HUES64 (cell line): ENCODE data around the gene SCN1B.

Experiments used
- H3K27ac ChIP-seq: 2 replicates; pipeline ENCODE4 v1.7.0; 2013; ENCODE audit warnings: low read depth, low read length, inconsistent platforms
- H3K27me3 ChIP-seq: 2 replicates; pipeline ENCODE4 v1.6.1; 2013; ENCODE audit warnings: mild to moderate bottlenecking, low read length; ENCODE audit not compliant: insufficient read depth
- H3K36me3 ChIP-seq: 2 replicates; pipeline ENCODE4 v1.6.1; 2013; ENCODE audit warnings: mild to moderate bottlenecking, low read length; ENCODE audit not compliant: insufficient read depth
- H3K4me1 ChIP-seq: 2 replicates; pipeline ENCODE4 v1.6.1; 2013; ENCODE audit warnings: mild to moderate bottlenecking, low read length, moderate library complexity; ENCODE audit not compliant: insufficient read depth
- H3K4me3 ChIP-seq: 2 replicates; pipeline ENCODE4 v1.5.1; 2013; ENCODE audit warnings: mild to moderate bottlenecking, low read length, moderate library complexity
- H3K9ac ChIP-seq: 2 replicates; pipeline ENCODE4 v1.6.1; 2013; ENCODE audit warnings: mild to moderate bottlenecking, low read depth, low read length
- H3K9me3 ChIP-seq: 2 replicates; pipeline ENCODE4 v1.6.1; 2013; ENCODE audit warnings: low read depth, low read length; ENCODE audit not compliant: insufficient read depth
- WGBS: fragments of 150-250, 120-280 bp; methylation state at CpG from one replicate; pipeline ENCODE4 v1.1.7; 2013; ENCODE audit warnings: missing lambda C conversion rate; 5-methylcytosine and 5-hydroxymethylcytosine counted together

Gene SCN1B

GRCh38 chr19:35040826-35041547 is 10.7 kb downstream of the SCN1B start:
- Histone ChIP-seq H3K4me1 (peaks cover 15% of the 10 kb centered on the region), H3K9me3 (no peaks in the 10 kb centered on the region), H3K4me3 (peak overlapping the region; percentile 57), H3K27ac (peak overlapping the region; percentile 71), H3K9ac (peak overlapping the region; percentile 67), H3K27me3 (no peaks in the 10 kb centered on the region), H3K36me3 (no peaks in the 10 kb centered on the region)
- WGBS, result 30% methylated on average over 35 of the region's 36 CpGs

- Histone ChIP-seq H3K9ac (peak within 1 kb of the TSS; percentile 74), H3K4me3 (peak within 1 kb of the TSS; percentile 58), H3K27me3 (no peaks in the 10 kb centered on the region), H3K9me3 (no peaks in the 10 kb centered on the region), H3K36me3 (no peaks in the 10 kb centered on the region), H3K4me1 (peaks cover 15% of the 10 kb centered on the region), H3K27ac (peak within 1 kb of the TSS; percentile 71)
- WGBS, result 14% methylated on average over 18 of the region's 19 CpGs
Measured at GRCh38 chr19:35041548-35042055, 11.3 kb downstream of the SCN1B start, which contains the start of gene HPN. Gene HPN, plus strand, starts transcription at chr19:35041721. Its CDS starts 786 bp downstream, at chr19:35042507.

GRCh38 chr19:35042056-35042730 is 11.9 kb downstream of the SCN1B start:
- Histone ChIP-seq H3K4me3 (peak overlapping the region; percentile 58), H3K27ac (no peak overlapping the region; the same call in 1 of the 2 replicates)

GRCh38 chr19:35042954-35043604 is 12.8 kb downstream of the SCN1B start:
- Histone ChIP-seq H3K9me3 (no peaks in the 10 kb centered on the region), H3K36me3 (no peaks in the 10 kb centered on the region), H3K27me3 (no peaks in the 10 kb centered on the region), H3K4me3 (no peak overlapping the region), H3K27ac (no peak overlapping the region), H3K9ac (no peak overlapping the region), H3K4me1 (peaks cover 15% of the 10 kb centered on the region)
- 88% methylated on average over 14 of the region's 14 CpGs for WGBS

More at GRCh38 chr19:35042056-35042730, 11.9 kb downstream of the SCN1B start:
- Histone ChIP-seq H3K4me1 (peaks cover 15% of the 10 kb centered on the region), H3K36me3 (no peaks in the 10 kb centered on the region), H3K9me3 (no peaks in the 10 kb centered on the region), H3K27me3 (no peaks in the 10 kb centered on the region), H3K9ac (peak overlapping the region; percentile 74)
- whole genome bisulfite sequencing, result 87% methylated on average over 14 of the region's 14 CpGs

GRCh38 chr19:35043906-35044305 is 13.6 kb downstream of the SCN1B start:
- Histone ChIP-seq H3K27ac (no peak overlapping the region), H3K4me3 (no peak overlapping the region), H3K4me1 (peaks cover 15% of the 10 kb centered on the region), H3K9me3 (no peaks in the 10 kb centered on the region), H3K9ac (no peak overlapping the region), H3K36me3 (no peaks in the 10 kb centered on the region), H3K27me3 (no peaks in the 10 kb centered on the region)
- 89% methylated on average over 14 of the region's 14 CpGs for WGBS

GRCh38 chr19:35044317-35045117 is 14.2 kb downstream of the SCN1B start:
- peaks cover 15% of the 10 kb centered on the region for H3K4me1 ChIP-seq
- no peak overlapping the region for H3K9ac ChIP-seq
- no peak overlapping the region for H3K4me3 ChIP-seq

GRCh38 chr19:35045667-35046300 is 15.5 kb downstream of the SCN1B start:
- peaks cover 8% of the 10 kb centered on the region for H3K4me1 ChIP-seq
- H3K27me3 ChIP-seq, result no peaks in the 10 kb centered on the region
- H3K36me3 ChIP-seq, result peaks cover 4% of the 10 kb centered on the region; the same call in 1 of the 2 replicates
- H3K9ac ChIP-seq, result no peak overlapping the region
- H3K27ac ChIP-seq, result no peak overlapping the region
- WGBS, result 74% methylated on average over 10 of the region's 10 CpGs
- no peak overlapping the region for H3K4me3 ChIP-seq
- H3K9me3 ChIP-seq, result no peaks in the 10 kb centered on the region

More at GRCh38 chr19:35044317-35045117, 14.2 kb downstream of the SCN1B start:
- Histone ChIP-seq H3K27me3 (no peaks in the 10 kb centered on the region), H3K36me3 (no peaks in the 10 kb centered on the region), H3K9me3 (no peaks in the 10 kb centered on the region), H3K27ac (no peak overlapping the region)
- 59% methylated on average over 9 of the region's 9 CpGs for WGBS

- H3K9ac ChIP-seq, result no peak overlapping the region
- H3K9me3 ChIP-seq, result no peaks in the 10 kb centered on the region
- no peak overlapping the region for H3K4me3 ChIP-seq
- 94% methylated on average over 5 of the region's 5 CpGs for WGBS
- H3K27ac ChIP-seq, result no peak overlapping the region
- H3K27me3 ChIP-seq, result no peaks in the 10 kb centered on the region
- H3K36me3 ChIP-seq, result peaks cover 4% of the 10 kb centered on the region; the same call in 1 of the 2 replicates
- H3K4me1 ChIP-seq, result peaks cover 6% of the 10 kb centered on the region; the same call in 1 of the 2 replicates
Measured at GRCh38 chr19:35046461-35046860, 16.2 kb downstream of the SCN1B start.

- no peak overlapping the region for H3K27ac ChIP-seq
- H3K27me3 ChIP-seq, result no peaks in the 10 kb centered on the region
- peaks cover 4% of the 10 kb centered on the region; the same call in 1 of the 2 replicates for H3K36me3 ChIP-seq
- 75% methylated on average over 12 of the region's 12 CpGs for WGBS
- H3K9me3 ChIP-seq, result no peaks in the 10 kb centered on the region
- no peaks in the 10 kb centered on the region for H3K4me1 ChIP-seq
- no peak overlapping the region for H3K4me3 ChIP-seq
- no peak overlapping the region for H3K9ac ChIP-seq
Measured at GRCh38 chr19:35048911-35049411, 18.7 kb downstream of the SCN1B start.

GRCh38 chr19:35049456-35049855 is 19.2 kb downstream of the SCN1B start:
- WGBS, result 85% methylated on average over 4 of the region's 5 CpGs
- no peaks in the 10 kb centered on the region for H3K9me3 ChIP-seq
- no peaks in the 10 kb centered on the region for H3K27me3 ChIP-seq
- H3K9ac ChIP-seq, result no peak overlapping the region
- H3K4me3 ChIP-seq, result no peak overlapping the region
- peaks cover 4% of the 10 kb centered on the region; the same call in 1 of the 2 replicates for H3K36me3 ChIP-seq
- H3K4me1 ChIP-seq, result no peaks in the 10 kb centered on the region
- no peak overlapping the region for H3K27ac ChIP-seq
